Keratinocyte (primary cell): Measurements from ENCODE around the gene C14orf93. TPM values are rescaled to one million over a fixed set of nuclear protein-coding genes. Genes with fewer than 3 reads are reported as not detected.

Source experiments
- DNase-seq: peaks from one replicate; pipeline ENCODE4 v3.0.0-alpha.2; 2011; ENCODE audit warnings: low read depth, missing footprints, low spot score
- FAIRE-seq: peaks from 2 replicates; lab custom pipeline; 2011; peaks lifted over from hg19 to GRCh38; lab: Jason Lieb, UNC
- H2AFZ ChIP-seq: 2 replicates; pipeline ENCODE4 v1.6.0; 2012; ENCODE audit warnings: low read length, control low read depth, inconsistent platforms; ENCODE audit not compliant: control insufficient read depth
- H3K27ac ChIP-seq: 2 replicates; pipeline ENCODE4 v1.5.1; 2011; ENCODE audit warnings: low read length; ENCODE audit not compliant: control insufficient read depth, insufficient read depth
- H3K27me3 ChIP-seq: 3 replicates; pipeline ENCODE4 v1.6.0; 2011; ENCODE audit warnings: low read length; ENCODE audit not compliant: control insufficient read depth, insufficient read depth; ENCODE audit errors: extremely low read depth
- H3K36me3 ChIP-seq, 2 experiments: 2 replicates in 1 of 2; 3 replicates in 1 of 2; pipeline ENCODE4 v1.5.1; 2011; ENCODE audit warnings: low read length in 2 of 2, mild to moderate bottlenecking in 1 of 2; ENCODE audit not compliant: control insufficient read depth in 2 of 2, insufficient read depth in 2 of 2; ENCODE audit errors: extremely low read depth in 1 of 2
- H3K4me1 ChIP-seq: 3 replicates; pipeline ENCODE4 v1.5.1; 2011; ENCODE audit warnings: low read length; ENCODE audit not compliant: control insufficient read depth, insufficient read depth; ENCODE audit errors: extremely low read depth
- H3K4me2 ChIP-seq: 3 replicates; pipeline ENCODE4 v1.6.0; 2011; ENCODE audit warnings: low read depth, low read length; ENCODE audit not compliant: control insufficient read depth, insufficient read depth; ENCODE audit errors: extremely low read depth
- H3K4me3 ChIP-seq, 3 experiments: fragments of 200-600 bp in 1 of 3; sonication (generic) in 1 of 3; 2 replicates in 2 of 3; 3 replicates in 1 of 3; pipeline ENCODE4 v1.5.1; 2011 to 2016; ENCODE audit warnings: low read length in 3 of 3, mild to moderate bottlenecking in 3 of 3, control low read depth in 2 of 3, inconsistent platforms in 1 of 3, low read depth in 1 of 3, mixed read lengths in 1 of 3, mixed run types in 1 of 3, moderate library complexity in 1 of 3; ENCODE audit not compliant: control insufficient read depth in 2 of 3, insufficient read depth in 2 of 3; ENCODE audit errors: extremely low read depth in 1 of 3
- H3K79me2 ChIP-seq: 2 replicates; pipeline ENCODE4 v1.6.0; 2012; ENCODE audit warnings: low read length; ENCODE audit not compliant: control insufficient read depth, insufficient read depth
- H3K9ac ChIP-seq: 3 replicates; pipeline ENCODE4 v1.6.0; 2011; ENCODE audit warnings: low read length; ENCODE audit not compliant: control insufficient read depth, insufficient read depth; ENCODE audit errors: extremely low read depth
- H3K9me1 ChIP-seq: 3 replicates; pipeline ENCODE4 v1.6.0; 2011; ENCODE audit warnings: low read length; ENCODE audit not compliant: control insufficient read depth, insufficient read depth; ENCODE audit errors: extremely low read depth
- H3K9me3 ChIP-seq: 2 replicates; pipeline ENCODE4 v1.5.1; 2012; ENCODE audit warnings: low read depth, low read length; ENCODE audit not compliant: control insufficient read depth
- H4K20me1 ChIP-seq: 3 replicates; pipeline ENCODE4 v1.6.0; 2011; ENCODE audit warnings: low read length; ENCODE audit not compliant: control insufficient read depth, insufficient read depth; ENCODE audit errors: extremely low read depth
- EZH2 ChIP-seq: IDR thresholded peaks from one replicate; pipeline ENCODE4 v1.6.1; 2012; ENCODE audit warnings: inconsistent platforms, mild to moderate bottlenecking, low read length, moderate library complexity
- dilution Hi-C: fragments of 300-500 bp; cut with MboI; formaldehyde crosslinking; loops from one replicate; pipeline ENCODE4 v1.7.0; 2020; ENCODE audit warnings: low sequenced_read_pairs; ENCODE audit not compliant: extremely low pct_ligation_motif_present
- polyA plus RNA-seq, 5 experiments: library from polyadenylated mRNA; depleted of rRNA in 3 of 5; stranded (reverse) in 3 of 5; stranded (forward) in 1 of 5; unstranded in 1 of 5; fragments of >200 nt; gene quantifications; 1 replicate in 1 of 5; 2 replicates in 3 of 5; 3 replicates in 1 of 5; pipeline versions ENCODE4 v1.2.1 to v1.2.3, GENCODE V29; 2011 to 2012; ENCODE audit warnings: missing spikeins in 2 of 5, low read depth in 1 of 5, low replicate concordance in 1 of 5
- TF ChIP-seq, protein P1 (sequence below), 3 experiments: IDR thresholded peaks in 1 of 3; conservative IDR thresholded peaks in 1 of 3; optimal IDR thresholded peaks in 1 of 3; 2 replicates in 2 of 3; 3 replicates in 1 of 3; pipeline versions ENCODE3 to v1.5.1; 2011; ENCODE audit warnings: low read length in 3 of 3, mild to moderate bottlenecking in 3 of 3, moderate library complexity in 2 of 3, control low read depth in 1 of 3, inconsistent platforms in 1 of 3; ENCODE audit not compliant: insufficient read depth in 2 of 3; ENCODE audit errors: extremely low read depth in 1 of 3

Gene C14orf93
- polyA plus RNA-seq, 1 donor (not counting 4 experiments of a cell fraction or from before 2014, with no cell fraction given) = 7.7 TPM

DNA sequence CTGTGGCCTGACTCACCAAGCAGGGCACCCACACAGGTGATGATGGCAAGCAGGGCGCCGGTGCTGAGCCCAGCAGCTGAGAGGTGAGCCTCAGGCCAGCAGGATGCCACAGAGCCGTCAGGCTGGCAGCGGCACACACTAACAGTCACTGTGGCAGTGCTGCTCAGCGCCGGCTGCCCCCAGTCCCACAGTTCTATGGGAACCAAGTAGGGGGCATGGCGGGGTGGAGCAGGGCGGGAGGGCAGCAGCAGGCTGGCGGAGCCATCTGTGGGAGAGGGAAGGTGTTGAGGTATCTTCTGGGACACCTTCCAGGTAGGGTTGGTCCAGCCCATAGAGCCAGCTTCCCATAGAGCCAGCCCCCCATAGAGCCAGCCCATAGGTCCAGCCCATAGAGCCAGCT is 39.1 kb upstream of the C14orf93 start:
- H3K79me2 ChIP-seq = no peaks in the 10 kb centered on the region
- H3K4me3 ChIP-seq = no peak overlapping the region
- H3K4me1 ChIP-seq = peaks cover 9% of the 10 kb centered on the region
- no peak for DNase-seq
- no peak overlapping the region for H3K4me2 ChIP-seq
- no peak for FAIRE-seq
- H3K36me3 ChIP-seq = no peaks in the 10 kb centered on the region
- H3K9me1 ChIP-seq = no peaks in the 10 kb centered on the region
- TF ChIP-seq, protein P1, sequence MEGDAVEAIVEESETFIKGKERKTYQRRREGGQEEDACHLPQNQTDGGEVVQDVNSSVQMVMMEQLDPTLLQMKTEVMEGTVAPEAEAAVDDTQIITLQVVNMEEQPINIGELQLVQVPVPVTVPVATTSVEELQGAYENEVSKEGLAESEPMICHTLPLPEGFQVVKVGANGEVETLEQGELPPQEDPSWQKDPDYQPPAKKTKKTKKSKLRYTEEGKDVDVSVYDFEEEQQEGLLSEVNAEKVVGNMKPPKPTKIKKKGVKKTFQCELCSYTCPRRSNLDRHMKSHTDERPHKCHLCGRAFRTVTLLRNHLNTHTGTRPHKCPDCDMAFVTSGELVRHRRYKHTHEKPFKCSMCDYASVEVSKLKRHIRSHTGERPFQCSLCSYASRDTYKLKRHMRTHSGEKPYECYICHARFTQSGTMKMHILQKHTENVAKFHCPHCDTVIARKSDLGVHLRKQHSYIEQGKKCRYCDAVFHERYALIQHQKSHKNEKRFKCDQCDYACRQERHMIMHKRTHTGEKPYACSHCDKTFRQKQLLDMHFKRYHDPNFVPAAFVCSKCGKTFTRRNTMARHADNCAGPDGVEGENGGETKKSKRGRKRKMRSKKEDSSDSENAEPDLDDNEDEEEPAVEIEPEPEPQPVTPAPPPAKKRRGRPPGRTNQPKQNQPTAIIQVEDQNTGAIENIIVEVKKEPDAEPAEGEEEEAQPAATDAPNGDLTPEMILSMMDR (optimal IDR thresholded peaks at IDR 0.05 in 1 of 3, IDR thresholded peaks at IDR 0.05 in 1 of 3, conservative IDR thresholded peaks at IDR 0.05 in 1 of 3; ENCODE audit: extremely low read depth in 1 of 3, insufficient read depth in 2 of 3, low read length in 3 of 3) = no peak
- TF ChIP-seq EZH2 = no peak
- no peaks in the 10 kb centered on the region for H3K9me3 ChIP-seq
- H4K20me1 ChIP-seq = no peaks in the 10 kb centered on the region
- no peak overlapping the region for H3K27ac ChIP-seq
- dilution Hi-C loops = no loop called here
- no peak overlapping the region for H3K9ac ChIP-seq
- H2AFZ ChIP-seq = no peak overlapping the region
- H3K27me3 ChIP-seq = no peaks in the 10 kb centered on the region

DNA sequence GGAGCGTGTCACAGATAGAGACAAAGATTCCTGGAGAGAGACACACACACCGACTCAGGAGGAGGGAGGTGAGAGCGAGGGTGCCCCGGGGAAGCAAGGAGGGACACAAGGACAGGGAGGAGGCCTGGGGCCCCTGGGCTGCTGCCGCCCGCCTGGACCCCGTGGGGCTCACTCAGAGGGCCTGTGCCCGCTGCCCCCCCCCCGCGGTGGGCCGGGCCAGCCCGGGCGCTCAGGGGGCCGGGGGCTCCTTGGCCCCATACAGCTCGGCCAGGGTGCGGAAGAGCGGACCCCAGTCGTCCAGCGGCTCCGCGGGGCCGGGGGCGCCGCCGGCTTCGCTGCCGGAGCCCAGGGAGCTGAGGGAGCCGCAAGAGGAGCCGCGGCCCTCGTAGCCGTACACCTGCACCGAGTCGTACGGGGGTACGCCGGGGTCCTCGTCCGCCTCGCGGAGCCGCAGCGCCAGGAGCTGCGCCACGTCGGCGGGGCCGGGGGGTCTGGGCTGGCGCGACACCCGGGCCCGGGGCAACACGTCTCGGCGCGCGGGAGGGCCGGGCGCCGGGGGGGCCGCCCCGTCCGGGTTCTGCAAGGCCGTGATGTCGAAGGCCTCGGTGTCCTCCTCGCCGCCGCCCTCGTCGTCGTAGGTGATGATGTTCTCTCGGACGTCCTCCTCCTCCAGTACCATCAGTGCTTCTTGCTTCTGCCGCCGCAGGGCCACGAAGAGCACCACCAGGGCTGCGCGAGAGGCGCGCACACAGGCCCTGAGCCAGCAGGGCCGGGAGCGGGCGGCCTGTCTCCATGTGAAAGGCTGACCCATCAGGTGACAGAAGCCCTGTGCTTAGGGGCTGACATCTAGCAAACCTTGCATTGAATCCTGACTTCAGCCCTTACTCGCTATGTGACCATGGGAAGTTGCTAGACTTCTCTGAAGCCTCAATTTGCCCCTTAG is 38.1 kb upstream of the C14orf93 start:
- Histone ChIP-seq H3K9me1 (no peaks in the 10 kb centered on the region), H3K4me2 (no peak overlapping the region), H3K9ac (no peak overlapping the region), H3K4me1 (peaks cover 9% of the 10 kb centered on the region), H3K36me3 (no peaks in the 10 kb centered on the region), H3K27me3 (no peaks in the 10 kb centered on the region), H3K27ac (no peak overlapping the region), H2AFZ (no peak overlapping the region), H3K4me3 (no peak overlapping the region), H3K9me3 (no peaks in the 10 kb centered on the region), H3K79me2 (no peaks in the 10 kb centered on the region), H4K20me1 (no peaks in the 10 kb centered on the region)
- dilution Hi-C loops = no loop called here
- TF ChIP-seq EZH2 = no peak
- TF ChIP-seq, protein P1 (optimal IDR thresholded peaks at IDR 0.05 in 1 of 3, IDR thresholded peaks at IDR 0.05 in 1 of 3, conservative IDR thresholded peaks at IDR 0.05 in 1 of 3; ENCODE audit: extremely low read depth in 1 of 3, insufficient read depth in 2 of 3, low read length in 3 of 3) = no peak
- DNase-seq (no peak), FAIRE-seq (no peak)
